ENCODE measurements around the gene ATP2B2. TPM values are rescaled to one million over a fixed set of nuclear protein-coding genes. Genes with fewer than 3 reads are reported as not detected.

ATP2B2 gene
- total and polyA plus RNA-seq, 10 of the 15 experiments (the other 5 are each of a cell fraction or from before 2014, with no cell fraction given), result 0.04 TPM; not detected in 9

GRCh38 chr3:10299679-10300078 lies 205.7 kb downstream of the ATP2B2 start (continued):
- no peak for TF ChIP-seq JUND (IDR thresholded peaks at IDR 0.05; ENCODE audit: low read depth, low read length)
- peak; percentile 51; the same call in 1 of the 2 replicates for TF ChIP-seq IKZF1 (conservative IDR thresholded peaks at IDR 0.05)
- TF ChIP-seq CHD2 (IDR thresholded peaks at IDR 0.05; ENCODE audit: borderline replicate concordance, low read depth, low read length), result no peak
- TF ChIP-seq MTA3 (IDR thresholded peaks at IDR 0.05; ENCODE audit: borderline replicate concordance, low read length), result no peak
- peak in 1 of 2 experiments; percentile 22; a peak in 1 of 4 replicates for TF ChIP-seq IKZF2 (IDR thresholded peaks at IDR 0.05)
- no peak for TF ChIP-seq ZBTB40 (IDR thresholded peaks at IDR 0.05; ENCODE audit: borderline replicate concordance)
- TF ChIP-seq POLR2AphosphoS5 (IDR thresholded peaks at IDR 0.05; ENCODE audit: low read length), result peak; percentile 22; the same call in 1 of the 2 replicates
- TF ChIP-seq RCOR1 (conservative IDR thresholded peaks at IDR 0.05; ENCODE audit: low read depth, low read length), result no peak
- TF ChIP-seq, protein P1, sequence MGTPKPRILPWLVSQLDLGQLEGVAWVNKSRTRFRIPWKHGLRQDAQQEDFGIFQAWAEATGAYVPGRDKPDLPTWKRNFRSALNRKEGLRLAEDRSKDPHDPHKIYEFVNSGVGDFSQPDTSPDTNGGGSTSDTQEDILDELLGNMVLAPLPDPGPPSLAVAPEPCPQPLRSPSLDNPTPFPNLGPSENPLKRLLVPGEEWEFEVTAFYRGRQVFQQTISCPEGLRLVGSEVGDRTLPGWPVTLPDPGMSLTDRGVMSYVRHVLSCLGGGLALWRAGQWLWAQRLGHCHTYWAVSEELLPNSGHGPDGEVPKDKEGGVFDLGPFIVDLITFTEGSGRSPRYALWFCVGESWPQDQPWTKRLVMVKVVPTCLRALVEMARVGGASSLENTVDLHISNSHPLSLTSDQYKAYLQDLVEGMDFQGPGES (IDR thresholded peaks at IDR 0.05), result no peak
- TF ChIP-seq, protein P2, sequence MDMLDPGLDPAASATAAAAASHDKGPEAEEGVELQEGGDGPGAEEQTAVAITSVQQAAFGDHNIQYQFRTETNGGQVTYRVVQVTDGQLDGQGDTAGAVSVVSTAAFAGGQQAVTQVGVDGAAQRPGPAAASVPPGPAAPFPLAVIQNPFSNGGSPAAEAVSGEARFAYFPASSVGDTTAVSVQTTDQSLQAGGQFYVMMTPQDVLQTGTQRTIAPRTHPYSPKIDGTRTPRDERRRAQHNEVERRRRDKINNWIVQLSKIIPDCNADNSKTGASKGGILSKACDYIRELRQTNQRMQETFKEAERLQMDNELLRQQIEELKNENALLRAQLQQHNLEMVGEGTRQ (IDR thresholded peaks at IDR 0.05; ENCODE audit: borderline replicate concordance, low read depth, low read length), result no peak
- no peak for TF ChIP-seq E4F1 (IDR thresholded peaks at IDR 0.05; ENCODE audit: borderline replicate concordance, partially characterized antibody)
- TF ChIP-seq SP1 (IDR thresholded peaks at IDR 0.05; ENCODE audit: low read depth, low read length), result no peak
- TF ChIP-seq STAT3 (IDR thresholded peaks at IDR 0.05; ENCODE audit: low read depth, low read length), result no peak
- TF ChIP-seq, protein P3, sequence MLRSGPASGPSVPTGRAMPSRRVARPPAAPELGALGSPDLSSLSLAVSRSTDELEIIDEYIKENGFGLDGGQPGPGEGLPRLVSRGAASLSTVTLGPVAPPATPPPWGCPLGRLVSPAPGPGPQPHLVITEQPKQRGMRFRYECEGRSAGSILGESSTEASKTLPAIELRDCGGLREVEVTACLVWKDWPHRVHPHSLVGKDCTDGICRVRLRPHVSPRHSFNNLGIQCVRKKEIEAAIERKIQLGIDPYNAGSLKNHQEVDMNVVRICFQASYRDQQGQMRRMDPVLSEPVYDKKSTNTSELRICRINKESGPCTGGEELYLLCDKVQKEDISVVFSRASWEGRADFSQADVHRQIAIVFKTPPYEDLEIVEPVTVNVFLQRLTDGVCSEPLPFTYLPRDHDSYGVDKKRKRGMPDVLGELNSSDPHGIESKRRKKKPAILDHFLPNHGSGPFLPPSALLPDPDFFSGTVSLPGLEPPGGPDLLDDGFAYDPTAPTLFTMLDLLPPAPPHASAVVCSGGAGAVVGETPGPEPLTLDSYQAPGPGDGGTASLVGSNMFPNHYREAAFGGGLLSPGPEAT (IDR thresholded peaks at IDR 0.05; ENCODE audit: low read depth), result peak; percentile 43; the same call in 1 of the 2 replicates
- 0 out of 2 replicates have a peak, but pooled peaks have one; percentile 6 for TF ChIP-seq ZNF687 (IDR thresholded peaks at IDR 0.05)
- TF ChIP-seq PML (IDR thresholded peaks at IDR 0.05; ENCODE audit: low read length), result 0 out of 2 replicates have a peak, but pooled peaks have one; percentile 45
